Right atrium auricular region (tissue), 2 donors: ENCODE data around the gene PDZK1. TPM values are rescaled to one million over a fixed set of nuclear protein-coding genes. Genes with fewer than 3 reads are reported as not detected.

Experiments used
- DNase-seq: peaks from one replicate; pipeline ENCODE4 v3.0.0-alpha.2; 2019; ENCODE audit warnings: low spot score
- H3K27ac ChIP-seq, 2 donors: fragments of 200-600 bp; sonication (generic); 1 replicate in 1 of 2; 2 replicates in 1 of 2; pipeline ENCODE4 v1.5.1; 2016 to 2019
- H3K27me3 ChIP-seq, 2 donors: fragments of 200-600 bp; sonication (generic); one replicate each; pipeline versions ENCODE4 v1.5.1 to v1.6.0; 2017 to 2019
- H3K36me3 ChIP-seq: fragments of 200-600 bp; sonication (generic); one replicate; pipeline ENCODE4 v1.5.1; 2016
- H3K4me1 ChIP-seq, 2 donors: fragments of 200-600 bp; sonication (generic); one replicate each; pipeline versions ENCODE4 v1.5.1 to v1.6.0; 2017 to 2019
- H3K4me3 ChIP-seq, 2 donors: fragments of 200-600 bp; sonication (generic); 1 replicate in 1 of 2; 2 replicates in 1 of 2; pipeline ENCODE4 v1.5.1; 2017 to 2019; ENCODE audit warnings: mild to moderate bottlenecking in 1 of 2, moderate library complexity in 1 of 2
- H3K9me3 ChIP-seq, 2 donors: fragments of 200-600 bp; sonication (generic); one replicate each; pipeline ENCODE4 v1.5.1; 2019
- total RNA-seq, 2 donors: library from RNA; depleted of rRNA; stranded (reverse); fragments of >200 nt; gene quantifications; one replicate each; pipeline ENCODE4 v1.1.0, GENCODE V29; 2016
- TF ChIP-seq, protein P1 (sequence below), 2 donors: fragments of 200-600 bp; sonication (generic); IDR thresholded peaks; one replicate each; pipeline ENCODE4 v1.5.1; 2019; ENCODE audit warnings: antibody characterized with exemption in 2 of 2

The PDZK1 gene
- total RNA-seq, 2 donors from 2014 or later = 0.30 to 0.35 TPM

DNA sequence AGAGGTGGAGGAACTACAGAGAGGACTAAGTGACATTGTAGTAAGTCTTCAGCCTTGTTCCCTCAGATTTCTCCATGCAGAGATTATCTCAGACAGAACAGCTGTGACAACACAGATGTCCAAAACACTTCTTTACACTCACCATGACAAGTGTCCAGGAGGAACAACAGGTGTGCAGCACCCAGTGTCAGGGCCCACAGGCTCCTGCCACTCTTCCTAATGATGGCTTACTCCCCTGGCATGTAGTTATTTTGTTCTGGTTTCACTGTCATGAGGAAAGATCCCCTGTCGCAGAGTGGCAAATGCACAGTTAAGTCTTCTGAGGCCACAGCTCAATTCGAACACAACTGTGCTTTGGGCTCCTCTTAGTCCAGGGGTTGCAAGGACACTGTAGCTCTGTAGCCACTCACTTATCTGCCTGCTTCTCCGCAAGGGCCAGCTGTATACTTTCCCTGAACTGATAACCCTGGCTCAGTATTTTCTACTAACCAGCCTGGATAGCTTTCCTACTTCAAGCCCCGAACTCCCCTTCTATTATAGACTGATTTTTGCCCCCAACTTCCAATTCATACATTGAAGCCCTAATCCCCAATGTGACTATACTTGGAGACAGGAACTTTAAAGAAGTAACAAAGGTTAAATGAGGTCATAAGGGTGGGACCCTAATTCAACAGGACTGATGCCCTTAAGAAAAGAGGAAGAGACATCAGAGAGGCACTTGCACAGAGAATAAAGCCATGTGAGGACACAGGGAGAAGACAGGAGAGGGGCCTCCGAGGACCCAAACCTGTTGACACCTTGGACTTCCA is 11.1 kb downstream of the PDZK1 start:
- Histone ChIP-seq H3K27ac (no peak overlapping the region), H3K4me3 (no peak overlapping the region), H3K9me3 (no peaks in the 10 kb centered on the region), H3K4me1 (no peaks in the 10 kb centered on the region), H3K36me3 (no peaks in the 10 kb centered on the region), H3K27me3 (no peaks in the 10 kb centered on the region)
- no peak for DNase-seq
- TF ChIP-seq, protein P1, sequence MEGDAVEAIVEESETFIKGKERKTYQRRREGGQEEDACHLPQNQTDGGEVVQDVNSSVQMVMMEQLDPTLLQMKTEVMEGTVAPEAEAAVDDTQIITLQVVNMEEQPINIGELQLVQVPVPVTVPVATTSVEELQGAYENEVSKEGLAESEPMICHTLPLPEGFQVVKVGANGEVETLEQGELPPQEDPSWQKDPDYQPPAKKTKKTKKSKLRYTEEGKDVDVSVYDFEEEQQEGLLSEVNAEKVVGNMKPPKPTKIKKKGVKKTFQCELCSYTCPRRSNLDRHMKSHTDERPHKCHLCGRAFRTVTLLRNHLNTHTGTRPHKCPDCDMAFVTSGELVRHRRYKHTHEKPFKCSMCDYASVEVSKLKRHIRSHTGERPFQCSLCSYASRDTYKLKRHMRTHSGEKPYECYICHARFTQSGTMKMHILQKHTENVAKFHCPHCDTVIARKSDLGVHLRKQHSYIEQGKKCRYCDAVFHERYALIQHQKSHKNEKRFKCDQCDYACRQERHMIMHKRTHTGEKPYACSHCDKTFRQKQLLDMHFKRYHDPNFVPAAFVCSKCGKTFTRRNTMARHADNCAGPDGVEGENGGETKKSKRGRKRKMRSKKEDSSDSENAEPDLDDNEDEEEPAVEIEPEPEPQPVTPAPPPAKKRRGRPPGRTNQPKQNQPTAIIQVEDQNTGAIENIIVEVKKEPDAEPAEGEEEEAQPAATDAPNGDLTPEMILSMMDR (IDR thresholded peaks at IDR 0.05) = no peak

DNA sequence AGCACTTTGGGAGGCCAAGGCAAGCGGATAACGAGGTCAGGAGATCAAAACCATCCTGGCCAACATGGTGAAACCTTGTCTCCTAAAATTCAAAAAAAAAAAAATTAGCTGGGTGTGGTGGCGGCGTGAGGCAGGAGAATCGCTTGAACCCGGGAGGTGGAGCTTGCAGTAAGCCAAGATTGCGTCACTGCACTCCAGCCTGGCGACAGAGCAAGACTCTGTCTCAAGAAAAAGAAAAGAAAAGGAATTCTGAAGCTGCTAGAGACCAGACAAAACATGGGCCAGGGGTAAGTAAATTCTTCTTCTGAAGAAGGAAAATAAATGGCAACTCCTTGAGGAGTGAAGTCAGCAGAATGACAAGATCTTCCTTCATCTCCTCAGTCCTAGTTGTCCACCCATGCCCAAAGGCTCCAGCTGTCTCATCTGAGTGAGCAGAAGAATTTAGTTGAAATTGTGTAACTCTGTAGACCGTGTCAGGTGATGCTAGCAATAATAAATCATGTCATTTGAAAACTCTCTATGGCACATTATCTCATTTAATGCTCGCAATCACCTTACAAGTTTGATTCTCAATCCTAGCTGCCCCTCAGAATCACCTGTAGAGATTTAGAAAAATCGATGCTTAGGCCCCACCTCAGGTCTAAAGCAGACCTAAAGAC is 14.3 kb downstream of the PDZK1 start:
- Histone ChIP-seq H3K36me3 (no peaks in the 10 kb centered on the region), H3K27me3 (no peaks in the 10 kb centered on the region), H3K4me3 (no peak overlapping the region), H3K9me3 (no peaks in the 10 kb centered on the region), H3K4me1 (no peaks in the 10 kb centered on the region), H3K27ac (no peak overlapping the region)
- DNase-seq = no peak
- TF ChIP-seq, protein P1 (IDR thresholded peaks at IDR 0.05) = no peak

DNA sequence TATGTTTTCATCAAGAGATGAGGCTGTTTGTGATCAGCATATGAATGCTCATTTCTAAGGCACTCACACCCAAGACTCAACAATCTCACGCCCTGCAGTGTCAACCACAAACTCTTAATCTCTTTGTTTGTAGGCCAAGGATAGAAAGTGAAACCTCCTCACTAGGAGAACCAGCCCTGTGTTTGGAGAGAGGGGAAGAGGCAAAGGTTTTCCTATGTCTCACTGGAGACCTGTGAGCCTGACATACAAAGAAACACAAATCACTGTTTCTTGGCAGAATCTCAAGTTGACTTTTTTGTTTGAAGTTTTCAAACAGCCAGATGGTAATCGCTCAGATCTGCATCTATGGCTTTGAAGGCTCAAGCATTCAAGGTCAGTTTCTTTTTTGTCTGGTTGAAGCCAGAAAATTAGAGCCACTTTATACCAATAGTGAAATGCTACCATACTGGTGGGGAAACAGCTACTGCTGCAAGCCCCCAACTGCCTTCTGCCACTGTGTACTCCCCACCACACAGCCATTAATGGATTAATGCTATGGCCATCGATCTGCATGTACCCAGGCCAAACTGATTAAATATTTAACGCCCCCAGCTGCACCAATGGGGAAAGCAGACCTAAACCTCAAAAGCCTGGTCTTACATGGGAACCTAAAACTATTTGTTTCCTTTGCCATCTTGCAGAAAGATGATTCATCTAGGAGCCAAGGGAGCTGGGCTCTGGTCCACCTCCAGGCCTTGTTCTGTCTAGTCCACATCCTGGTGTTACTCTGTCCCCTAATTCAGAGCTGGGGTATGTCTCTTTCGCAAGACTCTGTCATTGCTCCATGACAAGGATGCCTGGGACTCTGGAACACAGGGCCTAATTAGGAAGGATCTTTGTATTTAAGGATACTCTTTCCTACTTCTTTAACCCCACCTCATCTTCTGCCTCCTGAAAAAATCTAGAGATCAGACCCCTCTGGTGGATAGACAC is 16.3 kb downstream of the PDZK1 start:
- TF ChIP-seq, protein P1 (IDR thresholded peaks at IDR 0.05) = no peak

DNA sequence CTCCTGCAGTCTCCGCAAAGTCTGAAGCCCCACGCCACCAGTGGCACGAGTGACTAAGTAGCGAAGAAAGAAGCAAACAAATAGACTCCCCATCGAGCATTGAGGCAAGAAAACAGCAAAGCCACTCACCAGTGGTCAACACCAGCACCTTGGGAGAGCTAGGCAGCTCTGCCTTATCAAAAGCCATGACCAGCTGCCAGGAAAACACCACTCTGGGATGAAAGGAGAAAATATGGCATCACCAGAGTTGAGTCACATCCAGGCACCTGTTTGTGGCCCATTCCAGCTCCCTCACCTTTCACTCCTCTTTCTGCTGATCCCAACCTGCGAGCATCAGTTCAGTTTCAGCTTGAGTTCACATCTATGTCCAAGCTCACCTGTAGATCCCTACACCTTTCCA is 17.2 kb downstream of the PDZK1 start:
- Histone ChIP-seq H3K4me1 (no peaks in the 10 kb centered on the region), H3K36me3 (no peaks in the 10 kb centered on the region), H3K4me3 (no peak overlapping the region), H3K27ac (no peak overlapping the region), H3K9me3 (no peaks in the 10 kb centered on the region), H3K27me3 (no peaks in the 10 kb centered on the region)
- no peak for DNase-seq
- TF ChIP-seq, protein P1 (IDR thresholded peaks at IDR 0.05) = no peak

More for the DNA sequence above, 16.3 kb downstream of the PDZK1 start:
- Histone ChIP-seq H3K36me3 (no peaks in the 10 kb centered on the region), H3K27ac (no peak overlapping the region), H3K27me3 (no peaks in the 10 kb centered on the region), H3K4me3 (no peak overlapping the region), H3K4me1 (no peaks in the 10 kb centered on the region), H3K9me3 (no peaks in the 10 kb centered on the region)
- no peak for DNase-seq

DNA sequence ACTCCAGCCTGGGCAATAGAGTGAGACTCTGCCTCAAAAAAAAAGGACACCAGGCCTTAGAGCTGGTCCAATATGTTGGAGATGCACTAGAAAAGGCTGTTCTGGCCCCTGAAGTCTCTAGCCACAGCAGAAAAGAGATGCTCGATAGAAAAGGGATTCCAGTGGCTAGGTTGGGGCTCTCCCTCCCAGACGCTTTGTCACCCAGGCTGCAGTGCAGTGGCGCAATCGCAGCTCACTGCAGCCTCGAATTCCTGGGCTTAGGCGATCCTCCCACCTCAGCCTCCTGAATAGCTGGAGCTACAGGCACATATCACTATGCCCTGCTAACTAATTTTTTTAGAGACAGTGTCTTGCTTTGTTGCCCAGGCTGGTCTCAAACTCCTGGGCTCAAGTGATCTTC is 18.2 kb downstream of the PDZK1 start:
- DNase-seq = no peak
- no peaks in the 10 kb centered on the region for H3K36me3 ChIP-seq
- H3K27ac ChIP-seq = no peak overlapping the region
- no peaks in the 10 kb centered on the region for H3K9me3 ChIP-seq
- H3K27me3 ChIP-seq = no peaks in the 10 kb centered on the region
- no peak overlapping the region for H3K4me3 ChIP-seq
- H3K4me1 ChIP-seq = no peaks in the 10 kb centered on the region
- TF ChIP-seq, protein P1 (IDR thresholded peaks at IDR 0.05) = no peak
